Cardiac muscle cell (in vitro differentiated cells and primary cell): Measurements from ENCODE around the gene CCDC24. TPM values are rescaled to one million over a fixed set of nuclear protein-coding genes. Genes with fewer than 3 reads are reported as not detected.

Experiments used
- DNase-seq, 2 donors: peaks; one replicate each; pipeline versions ENCODE4 v3.0.0 to v3.0.0-alpha.2; 2010 to 2017; ENCODE audit warnings: low read depth in 1 of 2, low spot score in 1 of 2
- H3K27ac ChIP-seq: fragments of 200-600 bp; sonication (generic); 2 replicates; pipeline ENCODE4 v1.5.1; 2016
- H3K27me3 ChIP-seq: fragments of 200-600 bp; sonication (generic); 2 replicates; pipeline ENCODE4 v1.6.0; 2016; ENCODE audit warnings: control low read depth
- H3K36me3 ChIP-seq: fragments of 200-600 bp; sonication (generic); 2 replicates; pipeline ENCODE4 v1.5.1; 2016; ENCODE audit warnings: control low read depth
- H3K4me1 ChIP-seq: fragments of 200-600 bp; sonication (generic); 2 replicates; pipeline ENCODE4 v1.8.1; 2017; ENCODE audit warnings: low read depth, mild to moderate bottlenecking, mixed run types
- H3K4me3 ChIP-seq: fragments of 200-600 bp; sonication (generic); 2 replicates; pipeline ENCODE4 v1.5.1; 2016; ENCODE audit warnings: mild to moderate bottlenecking
- H3K9me3 ChIP-seq: fragments of 200-600 bp; sonication (generic); 2 replicates; pipeline ENCODE4 v1.5.1; 2017; ENCODE audit warnings: low read depth, mild to moderate bottlenecking, control low read depth
- polyA plus RNA-seq: library from polyadenylated mRNA; unstranded; fragments of >200 nt; fragmentation: Nextera tagmentation; extraction: Ambion mirVana; gene quantifications from 2 replicates; pipeline ENCODE4 v1.2.1, GENCODE V29; 2016
- total RNA-seq: library from RNA; depleted of rRNA; stranded (reverse); fragments of >200 nt; gene quantifications from 2 replicates; pipeline ENCODE4 v1.2.3, GENCODE V29; 2016
- TF ChIP-seq, protein P1 (sequence below): IDR thresholded peaks from 2 replicates; pipeline ENCODE4 v1.5.1; 2012; ENCODE audit warnings: low read depth, mild to moderate bottlenecking, low read length

The CCDC24 gene
- total and polyA plus RNA-seq, 2 experiments from 2014 or later = 20.8 to 29.7 TPM

- no peaks in the 10 kb centered on the region for H3K27me3 ChIP-seq
- no peak overlapping the region for H3K27ac ChIP-seq
- no peaks in the 10 kb centered on the region for H3K4me1 ChIP-seq
- no peaks in the 10 kb centered on the region for H3K9me3 ChIP-seq
- no peak overlapping the region for H3K4me3 ChIP-seq
- DNase-seq = no peak
- TF ChIP-seq, protein P1, sequence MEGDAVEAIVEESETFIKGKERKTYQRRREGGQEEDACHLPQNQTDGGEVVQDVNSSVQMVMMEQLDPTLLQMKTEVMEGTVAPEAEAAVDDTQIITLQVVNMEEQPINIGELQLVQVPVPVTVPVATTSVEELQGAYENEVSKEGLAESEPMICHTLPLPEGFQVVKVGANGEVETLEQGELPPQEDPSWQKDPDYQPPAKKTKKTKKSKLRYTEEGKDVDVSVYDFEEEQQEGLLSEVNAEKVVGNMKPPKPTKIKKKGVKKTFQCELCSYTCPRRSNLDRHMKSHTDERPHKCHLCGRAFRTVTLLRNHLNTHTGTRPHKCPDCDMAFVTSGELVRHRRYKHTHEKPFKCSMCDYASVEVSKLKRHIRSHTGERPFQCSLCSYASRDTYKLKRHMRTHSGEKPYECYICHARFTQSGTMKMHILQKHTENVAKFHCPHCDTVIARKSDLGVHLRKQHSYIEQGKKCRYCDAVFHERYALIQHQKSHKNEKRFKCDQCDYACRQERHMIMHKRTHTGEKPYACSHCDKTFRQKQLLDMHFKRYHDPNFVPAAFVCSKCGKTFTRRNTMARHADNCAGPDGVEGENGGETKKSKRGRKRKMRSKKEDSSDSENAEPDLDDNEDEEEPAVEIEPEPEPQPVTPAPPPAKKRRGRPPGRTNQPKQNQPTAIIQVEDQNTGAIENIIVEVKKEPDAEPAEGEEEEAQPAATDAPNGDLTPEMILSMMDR = no peak
- peaks cover 11% of the 10 kb centered on the region for H3K36me3 ChIP-seq
These were observed 14.5 kb upstream of the CCDC24 start for GRCh38 chr1:43976890-43977289.

DNA sequence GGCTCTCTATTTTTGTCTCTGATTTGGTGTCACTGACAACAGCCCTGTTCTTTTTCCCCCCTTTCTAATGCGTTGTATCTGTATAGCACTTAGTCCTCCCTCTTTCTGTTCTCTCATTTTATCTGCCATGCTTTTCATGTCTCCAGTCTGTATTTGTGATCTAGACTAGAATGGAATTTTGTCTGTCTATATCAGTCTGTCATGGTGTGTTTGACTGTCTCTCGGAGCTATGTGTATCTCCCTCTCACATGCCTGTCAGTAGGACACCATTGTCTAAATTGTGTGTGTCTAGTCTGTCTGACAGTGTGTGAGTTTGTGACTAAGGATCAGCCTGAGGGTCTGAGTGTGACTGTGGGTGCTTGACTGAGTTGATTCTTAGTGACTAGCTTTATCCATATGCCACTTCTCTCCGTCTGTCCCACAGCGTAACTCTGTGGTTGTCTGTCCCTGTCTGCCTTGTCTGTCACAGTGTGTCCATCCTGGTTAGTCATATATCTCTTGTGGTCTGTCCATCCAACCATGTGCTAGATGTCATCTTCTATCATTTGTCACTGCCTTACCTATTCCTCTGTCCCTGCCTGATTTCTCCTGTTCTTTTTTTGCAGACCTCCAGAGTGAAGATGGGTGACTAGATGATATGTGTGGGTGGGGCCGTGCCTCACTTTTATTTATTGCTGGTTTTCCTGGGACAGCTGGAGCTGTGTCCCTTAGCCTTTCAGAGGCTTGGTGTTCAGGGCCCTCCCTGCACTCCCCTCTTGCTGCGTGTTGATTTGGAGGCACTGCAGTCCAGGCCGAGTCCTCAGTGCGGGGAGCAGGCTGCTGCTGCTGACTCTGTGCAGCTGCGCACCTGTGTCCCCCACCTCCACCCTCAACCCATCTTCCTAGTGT is 13.8 kb upstream of the CCDC24 start:
- Histone ChIP-seq H3K36me3 (peaks cover 11% of the 10 kb centered on the region), H3K4me1 (no peaks in the 10 kb centered on the region), H3K9me3 (no peaks in the 10 kb centered on the region), H3K4me3 (no peak overlapping the region), H3K27ac (no peak overlapping the region), H3K27me3 (no peaks in the 10 kb centered on the region)
- no peak for DNase-seq
- TF ChIP-seq, protein P1 = no peak

GRCh38 chr1:43978264-43978550 is 13.2 kb upstream of the CCDC24 start:
- Histone ChIP-seq H3K27ac (no peak overlapping the region), H3K4me3 (peak overlapping the region; percentile 72), H3K4me1 (no peaks in the 10 kb centered on the region), H3K36me3 (peaks cover 11% of the 10 kb centered on the region), H3K9me3 (no peaks in the 10 kb centered on the region), H3K27me3 (no peaks in the 10 kb centered on the region)
- TF ChIP-seq, protein P1 = no peak
- DNase-seq = no peak

DNA sequence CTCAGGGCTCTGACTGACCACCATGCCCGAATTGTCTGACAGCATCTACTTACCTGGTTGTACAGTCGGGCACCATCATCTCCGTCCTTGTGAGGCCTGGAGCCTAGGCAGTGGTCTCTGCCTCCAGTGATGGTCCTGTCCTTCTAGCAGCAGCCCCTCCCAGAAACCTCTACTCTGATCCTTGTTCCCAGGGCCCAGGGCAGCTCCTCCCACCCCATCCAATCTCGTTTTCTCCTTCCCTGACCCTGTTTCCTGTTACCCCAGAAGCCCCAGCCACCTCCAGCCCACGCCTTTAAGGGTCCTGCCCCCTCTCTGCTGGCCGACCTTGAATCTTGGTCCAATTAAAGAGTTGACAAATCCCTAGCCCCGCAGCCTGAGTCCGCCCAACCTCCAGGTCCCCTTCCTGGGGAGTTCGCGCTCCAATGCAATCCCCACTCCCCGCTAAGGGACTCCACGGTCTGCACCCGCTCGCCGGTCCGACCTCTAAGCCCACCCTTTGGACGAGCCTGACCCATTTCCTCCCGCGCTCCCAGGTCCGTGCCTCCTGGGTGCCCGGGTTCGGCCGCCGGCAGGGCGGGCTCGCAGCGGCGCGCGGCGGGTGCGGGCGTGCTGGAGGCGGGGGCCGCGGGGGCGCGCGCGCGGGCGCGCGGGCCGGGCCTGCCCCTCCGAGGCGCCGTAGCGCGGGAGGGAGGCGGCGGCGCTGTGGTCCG is 12.7 kb upstream of the CCDC24 start, which contains the start of gene B4GALT2:
Gene B4GALT2 (plus strand): TSS at position 660 of the 710 bp plus-strand sequence. CDS start 1,951 bp downstream, outside the sequence.
- peak; percentile 45 to 46 for DNase-seq
- Histone ChIP-seq H3K4me3 (peak within 1 kb of the TSS; percentile 92), H3K27me3 (no peaks in the 10 kb centered on the region), H3K9me3 (no peaks in the 10 kb centered on the region), H3K27ac (no peak within 1 kb of the TSS), H3K36me3 (peaks cover 11% of the 10 kb centered on the region), H3K4me1 (no peaks in the 10 kb centered on the region)
- TF ChIP-seq, protein P1 = no peak

DNA sequence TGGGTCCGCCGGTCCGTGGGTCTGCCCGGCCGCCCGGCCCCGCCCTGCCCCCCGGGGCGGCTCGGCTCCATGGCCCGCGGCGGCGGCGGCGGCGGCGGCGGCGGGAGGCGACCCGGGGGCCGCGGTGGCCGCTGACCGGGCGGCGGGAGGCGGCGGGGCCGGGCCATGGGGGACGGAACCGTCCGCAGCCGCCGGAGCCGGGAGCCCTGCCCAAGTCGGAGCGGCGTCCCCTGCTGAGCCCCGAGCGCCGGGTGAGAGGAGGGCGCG is 12.2 kb upstream of the CCDC24 start:
- peaks cover 11% of the 10 kb centered on the region for H3K36me3 ChIP-seq
- no peaks in the 10 kb centered on the region for H3K9me3 ChIP-seq
- DNase-seq = peak in 1 of 2 donors; percentile 29
- TF ChIP-seq, protein P1 = no peak
- peak overlapping the region; percentile 92 for H3K4me3 ChIP-seq
- H3K4me1 ChIP-seq = no peaks in the 10 kb centered on the region
- no peak overlapping the region for H3K27ac ChIP-seq
- H3K27me3 ChIP-seq = no peaks in the 10 kb centered on the region
